PFSK-1 (cell line): ENCODE results near the gene ZFHX3.

ENCODE experiments used
- FOXP2 ChIP-seq: optimal IDR thresholded peaks from 2 replicates; pipeline ENCODE3; 2011; ENCODE audit warnings: borderline replicate concordance, control low read depth, inconsistent platforms; ENCODE audit not compliant: insufficient read depth; ENCODE audit errors: extremely low read length, extremely low read depth
- POLR2AphosphoS5 ChIP-seq: IDR thresholded peaks from 2 replicates; pipeline ENCODE4 v1.6.1; 2012; ENCODE audit warnings: low read depth, mild to moderate bottlenecking, control low read depth, low read length, moderate library complexity
- REST ChIP-seq, 2 experiments: IDR thresholded peaks; 2 replicates each; pipeline versions ENCODE4 v1.6.1 to v1.8.0; 2011 to 2012; ENCODE audit warnings: low read depth in 2 of 2, low read length in 2 of 2, control low read depth in 1 of 2, inconsistent platforms in 1 of 2, mild to moderate bottlenecking in 1 of 2, moderate library complexity in 1 of 2; ENCODE audit not compliant: insufficient read depth in 1 of 2
- SIN3A ChIP-seq: IDR thresholded peaks from 2 replicates; pipeline ENCODE4 v1.6.1; 2012; ENCODE audit warnings: mild to moderate bottlenecking, low read length, moderate library complexity, borderline replicate concordance; ENCODE audit not compliant: insufficient read depth
- TAF1 ChIP-seq: IDR thresholded peaks from 2 replicates; pipeline ENCODE4 v1.6.1; 2012; ENCODE audit warnings: low read length, control low read depth, borderline replicate concordance; ENCODE audit not compliant: insufficient read depth

DNA sequence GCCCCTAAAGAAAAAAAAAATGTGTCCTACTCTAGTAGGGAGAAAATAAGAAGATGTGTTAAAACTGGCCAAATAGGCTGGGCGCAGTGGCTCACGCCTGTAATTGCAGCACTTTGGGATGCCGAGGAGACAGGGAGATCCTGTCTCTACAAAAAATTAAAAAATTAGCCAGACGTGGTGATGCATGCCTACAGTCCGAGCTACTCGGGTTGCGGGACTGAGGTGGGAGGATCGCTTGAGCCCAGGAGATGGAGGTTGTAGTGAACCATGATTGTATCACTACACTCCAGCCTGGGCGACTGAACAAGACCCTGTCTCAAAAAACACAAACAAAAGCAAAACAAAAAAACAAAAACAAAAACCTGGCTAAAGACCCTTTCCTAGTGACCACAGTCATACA is 15.9 kb downstream of the ZFHX3 start:
- TF ChIP-seq SIN3A (no peak), POLR2AphosphoS5 (no peak), TAF1 (no peak), REST (IDR thresholded peaks at IDR 0.05; ENCODE audit: insufficient read depth in 1 of 2, low read depth in 2 of 2, low read length in 2 of 2) (no peak), FOXP2 (no peak)
